GM08714 (cell line): Measurements from ENCODE around the gene PMIS2.
"Not testable (repeated sequence)": the region's sequence is repeated elsewhere in the genome, so short reads cannot be mapped to it uniquely, and the experiment has no call there.

ENCODE experiments used
- H3K4me3 ChIP-seq: fragments of 200-500 bp; sonication (Bioruptor generic); 2 replicates; pipeline ENCODE4 v1.5.1; 2014; ENCODE audit warnings: mild to moderate bottlenecking, low read length, inconsistent platforms
- ZNF274 ChIP-seq: IDR thresholded peaks from 2 replicates; pipeline ENCODE4 v1.6.1; 2012; ENCODE audit warnings: mild to moderate bottlenecking, low read depth, low read length

Gene PMIS2

DNA sequence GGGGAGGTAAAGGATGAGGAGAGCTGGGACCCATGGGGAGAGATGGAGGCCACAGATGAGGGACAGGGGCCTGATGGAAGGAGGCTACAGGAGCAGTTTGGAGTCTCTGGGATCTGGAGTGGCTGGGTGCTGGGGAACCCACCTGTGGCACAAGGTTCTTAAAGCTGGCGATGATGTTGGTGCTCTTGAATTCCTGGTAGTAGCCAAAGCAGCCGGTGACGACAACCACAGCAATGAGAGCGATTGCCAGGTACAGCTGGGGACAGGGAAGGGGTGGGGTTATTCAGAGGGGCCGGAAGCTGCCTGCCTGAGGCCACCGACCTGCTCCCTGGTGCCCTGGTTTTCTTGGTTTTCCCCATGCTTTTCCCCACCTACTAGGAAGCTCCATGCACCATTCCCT lies 25.3 kb upstream of the PMIS2 start:
- no peak overlapping the region for H3K4me3 ChIP-seq
- no peak for TF ChIP-seq ZNF274

DNA sequence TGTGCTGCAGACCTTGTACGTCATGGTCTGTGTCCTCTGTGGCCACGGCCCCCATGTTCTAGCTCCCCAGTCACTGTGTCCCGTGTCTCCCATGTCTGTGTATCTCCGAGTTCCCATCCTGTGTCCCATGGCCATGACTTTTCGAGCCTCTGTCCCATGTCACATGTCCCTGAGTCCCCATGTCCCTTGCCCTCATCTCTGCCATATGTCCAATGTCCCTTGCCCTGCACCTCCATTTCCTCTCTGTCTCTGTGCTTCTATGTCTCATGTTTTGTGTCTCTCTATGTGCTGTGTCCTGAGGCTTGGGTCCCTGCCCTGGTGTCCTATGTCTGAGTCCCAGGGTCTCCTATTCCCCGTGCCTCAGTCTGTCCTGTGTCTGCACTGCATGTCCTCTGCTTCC lies 24.5 kb upstream of the PMIS2 start:
- H3K4me3 ChIP-seq: no peak overlapping the region
- no peak for TF ChIP-seq ZNF274

DNA sequence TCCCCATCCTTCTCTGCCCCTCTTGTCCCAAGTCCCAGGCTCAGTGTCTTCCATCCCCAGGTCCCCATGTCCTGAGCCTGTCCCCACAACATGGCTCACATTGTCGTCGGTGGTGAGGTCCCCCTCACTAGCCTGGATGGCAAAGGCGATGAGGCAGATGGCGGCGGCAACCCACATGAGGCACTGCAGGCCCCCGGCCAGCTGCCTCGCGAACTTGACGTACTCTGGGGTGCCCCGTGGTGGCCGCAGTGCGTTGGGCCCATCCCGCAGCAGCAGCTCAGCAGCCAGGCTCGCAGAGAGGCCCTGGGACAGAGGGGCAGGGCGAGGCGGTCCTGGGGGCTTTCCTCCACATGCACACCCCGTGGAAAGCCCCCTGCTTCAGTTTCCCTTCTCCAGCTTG lies 23.6 kb upstream of the PMIS2 start:
- H3K4me3 ChIP-seq: no peak overlapping the region
- no peak for TF ChIP-seq ZNF274

DNA sequence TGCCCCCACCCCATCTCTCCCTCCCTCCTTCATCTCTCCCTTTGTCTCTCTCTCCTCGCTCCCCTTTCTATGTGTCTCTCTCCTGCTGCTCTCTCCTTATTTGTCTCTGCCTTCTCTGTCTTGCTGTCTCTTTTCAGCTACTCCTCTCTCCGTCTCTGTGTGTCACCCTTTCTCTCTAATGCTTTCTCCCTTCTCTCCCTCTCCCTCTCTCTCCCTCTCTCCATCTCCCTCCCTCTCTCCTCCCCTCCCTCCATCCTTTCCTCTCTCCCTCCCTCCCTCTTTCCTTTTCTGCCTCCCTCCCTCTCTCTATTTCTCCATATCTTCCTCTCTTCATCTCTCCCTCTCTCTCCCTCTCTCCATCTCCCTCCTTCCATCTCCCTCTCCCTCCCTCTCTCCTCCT lies 23.2 kb upstream of the PMIS2 start:
- H3K4me3 ChIP-seq: no peak overlapping the region
- TF ChIP-seq ZNF274: no peak

DNA sequence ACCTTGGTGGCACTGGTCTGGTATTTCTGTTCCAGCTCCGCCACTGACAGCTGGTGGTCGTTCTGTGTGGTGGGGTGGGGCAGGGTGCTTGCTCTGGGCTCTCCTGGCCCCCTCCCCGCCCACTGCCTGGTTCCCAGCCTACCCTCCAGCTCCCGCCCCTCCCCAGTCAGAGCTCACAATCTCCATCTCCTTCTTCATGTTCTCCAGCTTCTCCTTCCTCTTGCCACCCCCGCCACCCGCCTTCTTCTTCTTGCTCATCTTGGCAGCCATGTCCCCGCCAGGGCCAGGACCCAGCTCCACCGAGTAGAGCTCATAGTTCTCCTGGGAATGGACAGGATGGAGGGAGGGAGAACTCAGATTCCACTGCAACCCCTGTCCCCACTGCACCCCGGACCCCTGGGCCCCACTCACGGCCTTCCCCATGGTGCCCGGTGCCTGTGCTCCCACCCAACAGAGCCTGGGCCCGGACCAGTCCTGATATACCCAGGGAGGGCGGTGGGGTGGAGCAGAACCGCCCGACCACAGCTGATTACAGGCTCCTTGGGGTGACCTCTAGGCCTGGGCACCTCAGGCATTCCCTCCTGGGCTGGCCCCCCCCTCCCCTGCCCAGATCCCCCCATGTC lies 22.7 kb upstream of the PMIS2 start, which contains the start of gene ATP4A:
TSS of gene ATP4A (minus strand) at position 452 of the 623 bp plus-strand sequence. CDS start at position 423, 29 bp downstream.
- no peak for TF ChIP-seq ZNF274
- no peak within 1 kb of the TSS for H3K4me3 ChIP-seq

DNA sequence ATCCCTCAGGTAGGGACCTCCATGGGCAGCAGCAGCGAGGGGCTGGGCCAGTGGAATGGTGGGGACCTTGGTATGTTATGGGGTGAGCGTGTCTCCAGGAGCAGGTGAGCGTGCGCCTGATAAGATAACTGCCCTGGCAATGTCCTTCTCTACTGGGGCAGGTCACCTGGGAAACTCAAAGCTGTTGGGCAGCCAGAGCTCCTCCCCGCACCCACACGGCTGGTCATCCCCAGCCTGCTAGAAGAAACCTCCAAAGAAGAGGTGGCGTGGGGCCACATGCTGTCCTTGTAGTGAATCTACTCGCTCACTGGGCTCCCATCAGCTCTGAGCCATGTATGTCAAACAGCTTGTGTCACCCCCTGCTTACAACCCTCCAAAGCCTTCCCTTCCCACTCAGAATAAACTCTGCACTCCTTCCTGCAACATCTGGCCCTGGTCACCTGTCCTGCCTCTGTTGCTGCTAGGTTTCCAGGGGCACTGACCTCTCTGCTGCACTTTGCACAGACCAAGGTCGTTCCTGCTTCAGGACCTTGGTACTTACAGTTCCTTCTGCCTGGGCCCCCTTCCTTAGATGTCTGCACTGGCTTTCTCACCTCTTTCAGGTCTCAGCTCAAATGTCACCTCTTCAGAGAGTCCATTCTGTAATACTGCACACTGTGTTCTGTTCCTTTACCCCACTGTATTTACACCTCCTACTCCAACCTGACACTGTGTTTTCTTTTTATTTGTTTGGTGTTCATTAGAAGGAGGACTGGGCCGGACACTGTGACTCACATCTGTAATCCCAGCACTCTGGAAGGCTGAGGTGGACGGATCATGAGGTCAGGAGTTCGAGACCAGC lies 20.7 kb upstream of the PMIS2 start:
- TF ChIP-seq ZNF274: no peak
- H3K4me3 ChIP-seq: no peak overlapping the region

DNA sequence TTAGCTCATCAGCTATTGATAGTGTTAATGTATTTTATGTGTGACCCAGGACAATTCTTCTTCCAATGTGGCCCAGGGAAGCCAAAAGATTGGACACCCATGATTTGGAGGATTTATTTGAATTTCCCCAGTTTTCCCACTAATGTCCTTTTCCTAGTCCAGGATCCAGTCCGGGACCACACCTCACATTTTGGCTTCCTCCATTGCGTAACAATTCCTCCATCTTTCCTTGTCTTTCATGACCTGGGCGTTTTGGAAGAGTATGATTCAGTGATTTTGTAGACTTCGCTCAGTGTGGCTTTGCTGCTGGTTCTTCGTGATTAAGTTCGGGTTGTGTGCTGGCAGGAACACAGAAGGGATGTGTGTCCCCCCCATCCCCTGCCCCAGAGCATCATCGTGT lies 19.2 kb upstream of the PMIS2 start:
- H3K4me3 ChIP-seq: no peak overlapping the region
- TF ChIP-seq ZNF274: no peak

DNA sequence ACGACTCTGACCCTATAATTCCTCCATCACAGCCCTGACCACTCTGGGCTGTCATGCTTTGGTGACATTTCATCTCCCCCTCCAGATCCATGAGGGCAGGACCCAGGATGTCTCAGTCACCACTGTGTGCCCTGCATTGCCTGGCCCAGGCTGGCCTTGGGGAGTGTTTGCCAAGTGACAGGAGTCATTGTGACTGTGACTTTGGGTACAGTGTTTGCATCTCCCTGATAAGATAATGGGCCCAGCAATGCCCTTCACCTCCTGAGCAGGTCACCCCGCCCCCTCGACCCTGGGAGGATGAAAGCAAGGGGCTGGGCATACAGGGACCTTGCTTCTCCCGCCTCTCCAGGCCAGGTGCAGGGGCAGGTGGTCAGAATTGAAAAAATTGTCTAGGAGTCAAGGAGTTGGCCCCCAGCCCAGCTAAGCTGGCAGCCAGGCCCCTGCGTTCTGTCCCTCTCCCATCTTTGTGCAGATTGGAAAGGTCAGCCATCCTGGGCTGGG lies 16.6 kb upstream of the PMIS2 start:
- H3K4me3 ChIP-seq: no peak overlapping the region
- no peak for TF ChIP-seq ZNF274

DNA sequence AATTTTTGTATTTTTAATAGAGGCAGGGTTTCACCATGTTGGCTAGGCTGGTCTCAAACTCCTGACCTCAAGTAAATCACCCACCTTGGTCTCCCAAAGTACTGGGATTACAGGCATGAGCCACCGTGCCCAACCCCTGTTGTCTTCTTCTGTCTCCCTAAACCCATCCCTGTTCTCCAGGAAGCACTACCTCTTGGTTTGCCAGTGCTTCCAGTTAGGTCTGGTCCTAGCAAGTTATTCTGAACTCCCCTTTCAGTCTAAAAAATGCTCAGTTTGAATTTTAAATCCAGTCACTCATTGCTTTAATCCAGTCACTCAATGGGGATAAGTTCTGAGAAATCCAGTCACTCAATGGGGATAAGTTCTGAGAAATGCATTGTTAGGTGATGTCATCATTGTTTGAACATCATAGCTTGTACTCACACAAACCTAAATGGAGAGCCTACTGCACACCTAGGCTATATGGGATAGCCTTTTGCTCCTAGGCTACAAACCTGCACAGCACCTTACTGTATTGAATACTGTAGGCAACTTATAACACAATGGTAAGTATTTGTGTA lies 14.5 kb upstream of the PMIS2 start:
- TF ChIP-seq ZNF274: no peak
- no peak overlapping the region for H3K4me3 ChIP-seq

DNA sequence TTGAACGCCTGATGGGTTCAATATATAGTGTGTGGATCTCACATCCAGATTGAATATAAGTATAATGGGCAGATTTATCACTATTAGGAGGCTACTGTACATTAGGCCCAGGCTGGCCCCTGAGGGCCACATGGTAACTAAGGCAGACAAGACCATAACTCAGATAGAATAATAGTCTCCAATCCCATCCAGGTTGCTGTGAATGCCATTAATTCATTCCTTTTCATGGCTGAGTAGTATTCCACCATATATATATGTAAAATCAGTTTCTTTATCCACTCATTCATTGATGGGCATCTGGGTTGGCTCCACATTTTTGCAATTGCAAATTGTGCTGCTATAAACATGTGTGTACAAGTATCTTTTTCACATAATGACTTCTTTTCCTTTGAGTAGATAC lies 8.1 kb upstream of the PMIS2 start:
- no peak for TF ChIP-seq ZNF274
- H3K4me3 ChIP-seq: no peak overlapping the region

DNA sequence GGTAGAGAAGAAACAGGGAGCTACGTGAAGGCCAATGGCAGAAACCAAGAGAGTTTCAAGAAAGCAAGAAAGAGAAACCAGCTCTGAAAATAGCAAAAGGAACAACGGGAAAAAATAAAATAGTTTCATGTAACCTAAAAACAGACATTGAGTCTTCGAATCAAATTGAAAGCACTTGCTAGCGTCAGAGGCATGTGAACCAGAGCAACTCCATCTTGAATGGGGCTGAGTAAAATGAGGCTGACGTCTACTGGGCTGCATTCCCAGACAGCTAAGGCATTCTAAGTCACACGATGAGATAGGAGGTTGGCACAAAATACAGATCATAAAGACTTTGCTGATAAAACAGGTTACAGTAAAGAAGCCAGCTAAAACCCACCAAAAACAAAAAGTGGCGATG lies 7.3 kb upstream of the PMIS2 start:
- no peak overlapping the region for H3K4me3 ChIP-seq
- TF ChIP-seq ZNF274: no peak

DNA sequence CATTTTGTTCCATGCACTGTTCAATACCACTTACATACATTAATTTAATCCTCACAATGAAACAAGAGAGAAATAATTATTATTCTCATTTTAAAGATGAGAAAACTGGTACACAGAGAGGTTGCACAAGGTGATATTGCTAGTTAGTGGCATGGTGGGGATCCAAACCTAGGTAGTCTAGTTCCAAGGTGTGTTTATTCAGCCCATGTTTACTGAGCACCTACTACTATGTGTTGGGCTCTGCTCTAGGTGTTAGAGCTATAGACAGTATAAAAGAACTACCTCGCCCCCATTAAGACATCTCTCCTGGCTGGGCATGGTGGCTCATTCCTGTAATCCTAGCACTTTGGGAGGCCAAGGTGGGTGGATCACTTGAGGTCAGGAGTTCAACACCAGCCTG lies 3.2 kb upstream of the PMIS2 start:
- TF ChIP-seq ZNF274: no peak

DNA sequence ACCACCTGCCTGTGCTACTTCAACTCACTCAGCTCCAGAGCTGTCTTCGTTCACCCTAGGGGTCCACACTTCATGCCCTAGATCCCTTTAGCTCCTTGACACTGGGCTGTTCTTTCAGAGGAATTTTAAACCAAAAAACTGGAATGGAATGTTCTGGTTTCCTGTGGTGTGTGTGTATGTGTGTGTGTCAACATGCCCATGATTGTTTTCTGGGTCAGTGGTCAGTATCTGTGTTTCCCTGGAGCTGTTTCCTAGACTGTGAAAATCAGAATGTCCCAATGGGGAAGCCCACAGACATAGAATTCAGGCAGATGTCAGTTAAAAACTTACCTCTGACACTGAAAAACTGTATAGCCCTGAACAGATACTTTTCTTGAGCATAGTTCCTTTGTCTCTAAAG lies 1.3 kb downstream of the PMIS2 start:
- no peak overlapping the region for H3K4me3 ChIP-seq
- TF ChIP-seq ZNF274: no peak

More for the DNA sequence above, 3.2 kb upstream of the PMIS2 start:
- no peak overlapping the region for H3K4me3 ChIP-seq

DNA sequence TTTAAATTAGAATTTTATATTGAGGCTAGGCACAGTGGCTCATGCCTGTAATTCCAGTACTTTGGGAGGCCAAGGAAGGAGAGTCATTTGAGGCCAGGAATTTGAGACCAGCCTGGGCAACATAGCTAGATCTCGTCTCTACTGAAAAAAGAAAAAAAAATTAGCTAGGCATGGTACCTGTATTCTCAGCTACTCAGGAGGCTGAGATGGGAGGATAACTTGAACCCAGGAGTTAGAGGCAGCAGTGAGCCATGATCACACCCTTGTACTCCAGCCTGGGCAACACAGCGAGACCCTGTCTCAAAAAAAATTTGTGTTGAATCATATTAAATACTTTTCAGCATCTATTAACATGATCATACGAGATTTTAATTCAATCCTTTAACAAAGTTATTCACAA lies 4.9 kb downstream of the PMIS2 start:
- TF ChIP-seq ZNF274: no peak
- no peak overlapping the region for H3K4me3 ChIP-seq

DNA sequence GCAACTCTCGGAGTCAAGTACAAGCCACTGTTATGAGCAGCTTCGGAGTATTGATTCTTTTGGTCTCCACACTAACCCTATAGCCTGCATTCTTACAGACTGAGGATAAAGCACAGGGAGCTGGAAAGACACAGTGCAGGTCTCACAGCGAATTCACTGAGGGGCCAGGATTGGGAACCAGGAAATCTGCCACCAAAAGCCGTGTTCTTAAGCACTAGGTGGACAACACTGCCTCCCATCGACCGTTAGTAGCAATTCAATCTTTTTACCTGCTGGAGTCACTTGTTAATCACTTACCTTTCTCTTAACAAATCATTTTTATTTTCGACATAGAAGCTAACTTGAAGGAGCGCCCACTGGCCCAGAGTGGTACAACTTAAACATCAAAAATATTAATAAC lies 6.3 kb downstream of the PMIS2 start:
- TF ChIP-seq ZNF274: no peak

DNA sequence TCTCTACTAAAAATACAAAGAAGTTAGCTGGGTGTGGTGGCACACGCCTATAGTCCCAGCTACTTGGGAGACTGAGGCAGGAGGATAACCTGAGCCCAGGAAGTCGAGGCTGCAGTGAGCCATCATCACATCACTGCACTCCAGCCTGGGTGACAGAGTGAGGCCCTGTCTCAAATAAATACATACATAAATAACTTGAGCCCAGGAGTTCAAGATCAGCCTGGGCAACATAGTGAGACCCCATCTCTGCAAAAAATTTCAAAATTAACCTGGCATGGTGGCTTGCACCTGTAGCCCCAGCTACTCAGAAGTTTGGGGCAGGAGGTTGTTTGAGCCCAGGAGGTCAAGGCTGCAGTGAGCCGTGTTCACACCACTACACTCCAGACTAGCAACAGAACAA lies 9.1 kb downstream of the PMIS2 start:
- H3K4me3 ChIP-seq: not testable (repeated sequence)

More for the DNA sequence above, 6.3 kb downstream of the PMIS2 start:
- no peak overlapping the region for H3K4me3 ChIP-seq
